CD4-positive, alpha-beta memory T cell (primary cell): ENCODE results near the gene CLEC16A. TPM values are rescaled to one million over a fixed set of nuclear protein-coding genes. Genes with fewer than 3 reads are reported as not detected.

Source experiments
- CTCF ChIA-PET: fragments of 350-600 bp; sonication (Branson Sonifier 250); formaldehyde crosslinking; loops from one replicate; lab custom pipeline; 2021; ENCODE audit warnings: inconsistent platforms; ENCODE audit not compliant: partially characterized antibody; lab: Charles Lee
- POLR2A ChIA-PET: fragments of 350-600 bp; sonication (Branson Sonifier 250); formaldehyde crosslinking; loops from one replicate; lab custom pipeline; 2021; ENCODE audit not compliant: partially characterized antibody; lab: Charles Lee
- DNase-seq, 5 donors: peaks; one replicate each; pipeline versions ENCODE4 v3.0.0 to v3.0.0-alpha.2; 2020 to 2022; ENCODE audit warnings: mixed read lengths in 1 of 5
- H3K27ac ChIP-seq: one replicate; pipeline ENCODE4 v1.7.0; 2013; ENCODE audit warnings: low read depth, low read length
- H3K27me3 ChIP-seq: 2 replicates; pipeline ENCODE4 v1.7.0; 2013; ENCODE audit warnings: mild to moderate bottlenecking, low read length, moderate library complexity; ENCODE audit not compliant: insufficient read depth
- H3K36me3 ChIP-seq: 2 replicates; pipeline ENCODE4 v1.7.0; 2013; ENCODE audit warnings: mild to moderate bottlenecking, low read length, moderate library complexity; ENCODE audit not compliant: insufficient read depth
- H3K4me1 ChIP-seq: 2 replicates; pipeline ENCODE4 v1.7.0; 2013; ENCODE audit warnings: mild to moderate bottlenecking, low read length, moderate library complexity; ENCODE audit not compliant: insufficient read depth
- H3K4me3 ChIP-seq, 2 donors: one replicate each; pipeline ENCODE4 v1.7.0; 2013; ENCODE audit warnings: low read length in 2 of 2, mild to moderate bottlenecking in 1 of 2
- H3K9me3 ChIP-seq, 2 donors: one replicate each; pipeline ENCODE4 v1.7.0; 2013; ENCODE audit warnings: low read length in 2 of 2, control low read depth in 1 of 2; ENCODE audit not compliant: control insufficient read depth in 1 of 2
- H3K27ac Mint-ChIP-seq, 7 donors: one replicate each; pipeline ENCODE4 v1.8.0; 2020 to 2021; ENCODE audit warnings: mixed read lengths in 7 of 7, mild to moderate bottlenecking in 6 of 7, inconsistent platforms in 3 of 7, moderate library complexity in 3 of 7
- H3K27me3 Mint-ChIP-seq, 2 donors: one replicate each; pipeline ENCODE4 v1.8.0; 2020 to 2021; ENCODE audit warnings: mixed read lengths in 2 of 2
- H3K36me3 Mint-ChIP-seq, 2 donors: one replicate each; pipeline ENCODE4 v1.8.0; 2020 to 2021; ENCODE audit warnings: mixed read lengths in 2 of 2, inconsistent platforms in 1 of 2, mild to moderate bottlenecking in 1 of 2
- H3K4me1 Mint-ChIP-seq, 4 donors: one replicate each; pipeline ENCODE4 v1.8.0; 2020 to 2021; ENCODE audit warnings: mixed read lengths in 4 of 4, mild to moderate bottlenecking in 1 of 4
- H3K4me3 Mint-ChIP-seq, 8 donors: one replicate each; pipeline ENCODE4 v1.8.0; 2020 to 2021; ENCODE audit warnings: mixed read lengths in 8 of 8, mild to moderate bottlenecking in 7 of 8, moderate library complexity in 6 of 8, inconsistent platforms in 3 of 8
- H3K9me3 Mint-ChIP-seq, 8 donors: one replicate each; pipeline ENCODE4 v1.8.0; 2020 to 2021; ENCODE audit warnings: mixed read lengths in 8 of 8, mild to moderate bottlenecking in 5 of 8, inconsistent platforms in 3 of 8, moderate library complexity in 1 of 8
- intact Hi-C: fragments of 100-400 bp; cut with micrococcal nuclease; formaldehyde crosslinking; loops from one replicate; pipeline ENCODE4 v1.15.1; 2023
- polyA plus RNA-seq, 2 donors: library from polyadenylated mRNA; unstranded; fragments of 300-500 nt; fragmentation: Illumina TruSeq; gene quantifications; one replicate each; pipeline ENCODE4 v1.2.3, GENCODE V29; 2021
- total RNA-seq, 2 experiments: library from RNA; stranded (reverse); gene quantifications; one replicate each; pipeline ENCODE4 v1.2.3, GENCODE V29; 2021

The CLEC16A gene
- total and polyA plus RNA-seq, 4 experiments from 2014 or later = 5.2 to 28.4 (median 24.5) TPM

DNA sequence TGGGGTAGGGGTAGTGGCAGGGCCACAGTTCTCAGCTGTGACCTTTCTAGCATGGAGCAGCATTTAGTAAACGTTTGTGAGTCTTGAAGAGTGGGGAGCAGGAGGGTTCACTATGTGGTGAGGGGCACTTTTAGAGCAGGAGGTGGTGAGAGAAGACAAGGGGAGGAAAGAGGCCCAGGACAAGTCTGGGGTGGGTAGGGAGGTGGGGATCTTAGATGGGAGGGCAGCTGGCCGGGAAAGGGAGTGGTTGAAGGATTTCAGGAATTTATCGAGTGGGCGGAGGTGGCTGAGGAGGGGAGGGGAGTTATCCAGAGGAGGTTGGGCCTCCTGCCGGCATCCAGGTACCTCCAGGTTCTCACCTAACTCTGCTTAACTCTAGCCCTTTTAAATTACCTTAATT, 1.9 kb downstream of the CLEC16A start:
- no peaks in the 10 kb centered on the region for H3K27me3 Mint-ChIP-seq
- Histone ChIP-seq H3K27ac (no peak overlapping the region), H3K9me3 (no peaks in the 10 kb centered on the region), H3K4me3 (no peak overlapping the region), H3K4me1 (peaks cover 59% of the 10 kb centered on the region), H3K27me3 (no peaks in the 10 kb centered on the region), H3K36me3 (no peaks in the 10 kb centered on the region)
- ChIA-PET CTCF (interaction anchor here (9.7 kb wide), 1 partner anchor 17 kb away, joined by 120 read pairs; no protein-coding TSS in a partner anchor), POLR2A (interaction anchor here (2.8 kb wide), 1 partner anchor 309 kb away, joined by 17 read pairs; the partner anchor contains the start of gene SOCS1)
- DNase-seq = no peak
- peaks cover 0 to 11% of the 10 kb centered on the region in 2 donors for H3K36me3 Mint-ChIP-seq
- H3K4me1 Mint-ChIP-seq = peaks cover 40 to 78% (median 60%) of the 10 kb centered on the region in 4 donors
- peak overlapping the region in 5 of 7 donors; percentile 29 to 88 (median 86) for H3K27ac Mint-ChIP-seq
- intact Hi-C loops = no loop called here
- peaks cover 0 to 2% (median 0%) of the 10 kb centered on the region in 8 donors for H3K9me3 Mint-ChIP-seq
- peak overlapping the region; percentile 4 to 96 (median 88) for H3K4me3 Mint-ChIP-seq

DNA sequence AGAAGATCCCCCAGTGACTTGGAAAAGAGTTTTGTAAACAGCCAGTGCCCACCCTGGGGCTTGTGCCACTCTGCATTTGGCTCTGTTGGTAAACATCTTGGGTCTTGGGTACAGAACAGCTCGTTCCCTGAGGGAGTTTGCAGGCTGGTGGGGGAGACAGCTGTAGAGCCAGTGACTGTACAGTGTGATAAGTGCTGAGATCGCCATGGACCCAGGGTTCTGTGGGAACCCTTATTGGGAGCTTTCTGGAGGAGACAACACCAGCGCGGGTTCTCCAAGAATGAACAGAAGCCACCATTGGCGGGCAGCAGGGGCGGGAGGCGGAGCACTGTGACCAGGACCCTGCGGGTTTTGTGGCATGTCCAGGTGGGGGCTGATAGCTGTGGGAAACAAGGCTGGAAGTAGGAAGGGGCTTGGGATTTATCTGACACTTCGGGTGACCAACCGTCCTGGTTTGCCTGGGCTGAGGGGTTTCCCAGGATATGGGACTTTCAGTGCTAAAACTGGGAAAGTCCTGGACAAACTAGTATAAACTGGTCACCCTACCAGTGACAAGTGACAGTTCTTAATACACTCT, 2.9 kb downstream of the CLEC16A start:
- H3K27ac ChIP-seq = no peak overlapping the region
- H3K27me3 ChIP-seq = no peaks in the 10 kb centered on the region
- ChIA-PET POLR2A (no interaction called here), CTCF (interaction anchor here (9.7 kb wide), 1 partner anchor 16 kb away, joined by 120 read pairs; no protein-coding TSS in a partner anchor)
- peaks cover 0 to 9% of the 10 kb centered on the region in 2 donors for H3K36me3 Mint-ChIP-seq
- H3K36me3 ChIP-seq = no peaks in the 10 kb centered on the region
- intact Hi-C loops = no loop called here
- no peak overlapping the region for H3K4me3 ChIP-seq
- peak overlapping the region in 3 of 8 donors; percentile 8 to 53 (median 29) for H3K4me3 Mint-ChIP-seq
- peaks cover 0 to 2% (median 0%) of the 10 kb centered on the region in 8 donors for H3K9me3 Mint-ChIP-seq
- peaks cover 40 to 74% (median 57%) of the 10 kb centered on the region in 4 donors for H3K4me1 Mint-ChIP-seq
- H3K4me1 ChIP-seq = peaks cover 58% of the 10 kb centered on the region
- no peaks in the 10 kb centered on the region for H3K27me3 Mint-ChIP-seq
- no peak overlapping the region for H3K27ac Mint-ChIP-seq
- no peaks in the 10 kb centered on the region for H3K9me3 ChIP-seq
- no peak for DNase-seq

DNA sequence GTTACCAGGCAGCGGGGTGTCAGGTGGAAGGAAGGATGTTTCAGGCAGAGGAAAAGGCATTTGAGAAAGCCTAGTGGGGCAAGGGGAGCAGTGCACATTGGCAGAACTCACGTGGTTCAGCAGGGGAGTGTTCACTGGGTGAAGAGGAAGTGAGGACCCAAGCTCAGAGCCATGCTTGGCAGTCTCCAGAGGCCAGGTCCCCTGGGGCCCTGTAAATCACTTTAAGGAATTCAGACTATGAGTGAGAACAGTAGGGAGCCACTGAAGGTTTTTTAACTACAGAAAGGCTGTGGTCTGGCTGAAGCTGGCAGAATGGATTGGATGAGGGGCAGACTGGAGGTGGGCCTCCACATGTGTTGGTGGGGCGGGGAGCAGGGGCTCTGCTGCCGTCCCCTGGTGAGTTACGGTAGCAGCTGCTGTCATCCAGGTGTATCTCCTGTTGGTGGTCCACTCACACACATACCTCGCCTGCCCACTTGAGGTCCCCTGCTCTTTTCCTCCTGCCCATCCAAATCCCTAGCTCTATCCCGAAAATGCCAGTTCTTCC, 5.1 kb downstream of the CLEC16A start:
- H3K4me3 ChIP-seq = no peak overlapping the region
- no peaks in the 10 kb centered on the region for H3K27me3 Mint-ChIP-seq

DNA sequence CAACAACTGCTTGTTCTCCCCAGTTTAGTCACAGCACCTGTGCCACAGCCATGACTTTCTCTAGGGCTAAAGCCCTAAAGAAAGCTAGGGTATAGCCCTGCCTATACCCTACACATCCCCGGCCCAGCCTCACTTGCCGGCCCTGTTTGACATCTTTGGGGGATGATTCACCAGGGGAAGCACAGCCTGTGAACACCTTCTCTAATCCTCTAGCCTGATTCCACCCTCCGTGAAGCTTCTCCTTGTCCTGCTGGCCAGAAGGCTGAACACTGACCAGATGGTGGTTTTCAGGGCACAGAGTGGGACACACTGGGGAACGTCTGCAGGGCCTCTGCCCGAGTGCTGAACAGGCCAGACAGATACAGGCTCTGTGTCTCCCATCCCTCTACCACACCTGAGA, 6.0 kb downstream of the CLEC16A start:
- H3K36me3 ChIP-seq = no peaks in the 10 kb centered on the region
- POLR2A ChIA-PET = interaction anchor here (1.4 to 2.9 kb wide), 3 partner anchors 11 to 305 kb away, joined by 4 to 16 read pairs (median 6); partner anchors contain the start of gene SOCS1
- Mint-ChIP-seq H3K36me3 (peaks cover 0 to 2% of the 10 kb centered on the region in 2 donors), H3K27ac (peak overlapping the region in 1 of 7 donors; percentile 30), H3K9me3 (no peaks in the 10 kb centered on the region), H3K4me1 (peaks cover 34 to 68% (median 50%) of the 10 kb centered on the region in 4 donors), H3K27me3 (no peaks in the 10 kb centered on the region), H3K4me3 (no peak overlapping the region)
- no peak overlapping the region for H3K27ac ChIP-seq
- intact Hi-C loops = no loop called here
- CTCF ChIA-PET = interaction anchor here (1.5 to 9.7 kb wide), 3 partner anchors 13 to 408 kb away, joined by 8 to 120 read pairs (median 8); partner anchors contain the start of gene SOCS1
- H3K27me3 ChIP-seq = no peaks in the 10 kb centered on the region
- H3K4me1 ChIP-seq = peaks cover 46% of the 10 kb centered on the region
- no peak overlapping the region for H3K4me3 ChIP-seq
- DNase-seq = no peak
- no peaks in the 10 kb centered on the region for H3K9me3 ChIP-seq

More for the DNA sequence above, 5.1 kb downstream of the CLEC16A start:
- ChIA-PET POLR2A (interaction anchor here (1.4 to 2.9 kb wide), 3 partner anchors 10 to 306 kb away, joined by 4 to 16 read pairs (median 6); partner anchors contain the start of gene SOCS1), CTCF (interaction anchor here (1.5 to 9.7 kb wide), 4 partner anchors 13 to 409 kb away, joined by 3 to 120 read pairs (median 8); partner anchors contain the start of gene SOCS1)
- intact Hi-C loops = no loop called here
- Mint-ChIP-seq H3K4me3 (peak overlapping the region in 6 of 8 donors; percentile 6 to 64 (median 52)), H3K4me1 (peaks cover 33 to 66% (median 49%) of the 10 kb centered on the region in 4 donors), H3K36me3 (peaks cover 0 to 5% of the 10 kb centered on the region in 2 donors), H3K27ac (peak overlapping the region; percentile 32 to 95 (median 86)), H3K9me3 (no peaks in the 10 kb centered on the region)
- no peaks in the 10 kb centered on the region for H3K36me3 ChIP-seq
- peak; percentile 34 to 75 (median 53) for DNase-seq
- no peak overlapping the region for H3K27ac ChIP-seq
- peaks cover 50% of the 10 kb centered on the region for H3K4me1 ChIP-seq
- H3K9me3 ChIP-seq = no peaks in the 10 kb centered on the region
- no peaks in the 10 kb centered on the region for H3K27me3 ChIP-seq

DNA sequence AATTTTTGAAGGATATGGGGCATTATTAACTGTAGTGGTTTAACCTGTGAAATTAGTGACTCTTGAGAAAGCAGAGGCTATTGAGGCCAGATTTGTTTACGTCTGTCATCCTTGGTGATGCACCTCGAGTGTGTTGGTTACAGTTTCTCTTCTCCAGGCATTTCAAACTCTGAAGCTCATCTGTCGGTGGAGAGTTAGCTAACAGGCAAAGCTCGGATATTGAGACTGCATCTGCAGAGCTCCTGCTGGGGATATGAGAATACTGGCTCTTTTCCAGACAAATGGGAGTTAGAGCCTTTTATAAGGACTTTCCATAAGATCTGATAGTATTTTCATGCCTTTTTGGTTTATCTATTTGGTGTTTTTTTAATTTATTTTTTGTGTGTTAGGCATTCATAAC, 6.7 kb downstream of the CLEC16A start:
- DNase-seq = no peak
- no peak overlapping the region for H3K4me3 ChIP-seq
- intact Hi-C loops = no loop called here
- no peaks in the 10 kb centered on the region for H3K9me3 ChIP-seq
- H3K4me3 Mint-ChIP-seq = no peak overlapping the region
- CTCF ChIA-PET = interaction anchor here (0.8 to 9.7 kb wide), 4 partner anchors 12 to 456 kb away, joined by 3 to 120 read pairs (median 3); partner anchors contain the start of gene SOCS1
- H3K9me3 Mint-ChIP-seq = no peaks in the 10 kb centered on the region
- no peak overlapping the region for H3K27ac ChIP-seq
- H3K27me3 ChIP-seq = no peaks in the 10 kb centered on the region
- no peaks in the 10 kb centered on the region for H3K36me3 ChIP-seq
- peaks cover 40% of the 10 kb centered on the region for H3K4me1 ChIP-seq
- H3K27me3 Mint-ChIP-seq = no peaks in the 10 kb centered on the region
- H3K4me1 Mint-ChIP-seq = peaks cover 29 to 65% (median 44%) of the 10 kb centered on the region in 4 donors
- H3K27ac Mint-ChIP-seq = no peak overlapping the region
- H3K36me3 Mint-ChIP-seq = peaks cover 0 to 2% of the 10 kb centered on the region in 2 donors
- POLR2A ChIA-PET = interaction anchor here (2.9 kb wide), 1 partner anchor 305 kb away, joined by 16 read pairs; the partner anchor contains the start of gene SOCS1

DNA sequence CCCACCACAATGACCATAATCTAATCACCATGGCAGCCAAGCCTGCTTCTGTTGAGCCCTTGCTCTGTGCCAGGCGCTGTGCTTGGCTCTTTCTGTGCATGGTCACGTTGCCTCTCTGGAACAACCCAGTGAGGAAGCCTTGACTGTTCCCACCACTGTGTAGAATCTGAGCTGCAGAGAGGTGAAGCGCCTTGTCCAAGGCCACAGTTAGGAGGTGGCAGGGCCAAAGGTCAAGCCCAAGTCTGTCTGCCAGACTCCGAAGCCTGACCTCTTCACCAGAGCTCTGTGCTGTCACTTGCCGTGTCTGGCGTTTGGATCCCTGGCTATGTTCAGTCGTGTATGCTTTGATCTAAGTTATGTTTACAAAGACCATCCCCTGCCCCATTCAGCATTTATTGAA, 10.5 kb downstream of the CLEC16A start:
- no peak overlapping the region for H3K4me3 ChIP-seq
- Mint-ChIP-seq H3K27me3 (no peaks in the 10 kb centered on the region), H3K36me3 (peaks cover 10 to 16% of the 10 kb centered on the region in 2 donors), H3K27ac (peak overlapping the region in 5 of 7 donors; percentile 3 to 77 (median 11)), H3K4me3 (no peak overlapping the region), H3K4me1 (peaks cover 20 to 50% (median 29%) of the 10 kb centered on the region in 4 donors), H3K9me3 (no peaks in the 10 kb centered on the region)
- DNase-seq = no peak
- intact Hi-C loops = loop anchor here (2.0 kb wide), 1 partner anchor 760 kb away; no protein-coding TSS in a partner anchor
- H3K9me3 ChIP-seq = no peaks in the 10 kb centered on the region
- no peak overlapping the region for H3K27ac ChIP-seq
- no peaks in the 10 kb centered on the region for H3K27me3 ChIP-seq
- ChIA-PET POLR2A (no interaction called here), CTCF (interaction anchor here (0.9 to 9.7 kb wide), 13 partner anchors 8 to 441 kb away, joined by 3 to 120 read pairs (median 4); partner anchors contain the start of genes CLEC16A and SOCS1)
- peaks cover 26% of the 10 kb centered on the region for H3K4me1 ChIP-seq
- peaks cover 16% of the 10 kb centered on the region for H3K36me3 ChIP-seq
